ENCODE results near the gene DLGAP1.

DNA sequence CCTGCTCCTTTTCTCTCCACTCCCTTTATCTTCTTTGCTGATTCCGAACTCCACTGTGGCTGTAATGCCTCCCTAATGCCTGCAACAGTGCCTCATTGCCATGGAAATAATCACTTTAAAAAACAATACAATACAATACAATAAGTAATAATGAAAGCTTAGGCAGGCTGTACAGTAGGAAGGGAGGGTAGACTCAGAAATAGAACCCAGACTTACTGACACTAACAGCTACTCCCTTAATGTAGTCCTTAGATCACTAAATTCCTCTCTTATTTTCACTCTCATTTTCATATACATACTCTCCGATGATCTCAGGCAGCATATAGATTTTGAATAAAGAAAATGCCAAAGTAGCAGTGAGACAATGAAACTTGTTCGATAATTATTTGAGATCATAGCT is 70.2 kb downstream of the DLGAP1 start:
- TF ChIP-seq POLR2A (IDR thresholded peaks at IDR 0.05) (no peak), POLR2AphosphoS5 (IDR thresholded peaks at IDR 0.05) (no peak)
- TF ChIP-seq, protein P1, sequence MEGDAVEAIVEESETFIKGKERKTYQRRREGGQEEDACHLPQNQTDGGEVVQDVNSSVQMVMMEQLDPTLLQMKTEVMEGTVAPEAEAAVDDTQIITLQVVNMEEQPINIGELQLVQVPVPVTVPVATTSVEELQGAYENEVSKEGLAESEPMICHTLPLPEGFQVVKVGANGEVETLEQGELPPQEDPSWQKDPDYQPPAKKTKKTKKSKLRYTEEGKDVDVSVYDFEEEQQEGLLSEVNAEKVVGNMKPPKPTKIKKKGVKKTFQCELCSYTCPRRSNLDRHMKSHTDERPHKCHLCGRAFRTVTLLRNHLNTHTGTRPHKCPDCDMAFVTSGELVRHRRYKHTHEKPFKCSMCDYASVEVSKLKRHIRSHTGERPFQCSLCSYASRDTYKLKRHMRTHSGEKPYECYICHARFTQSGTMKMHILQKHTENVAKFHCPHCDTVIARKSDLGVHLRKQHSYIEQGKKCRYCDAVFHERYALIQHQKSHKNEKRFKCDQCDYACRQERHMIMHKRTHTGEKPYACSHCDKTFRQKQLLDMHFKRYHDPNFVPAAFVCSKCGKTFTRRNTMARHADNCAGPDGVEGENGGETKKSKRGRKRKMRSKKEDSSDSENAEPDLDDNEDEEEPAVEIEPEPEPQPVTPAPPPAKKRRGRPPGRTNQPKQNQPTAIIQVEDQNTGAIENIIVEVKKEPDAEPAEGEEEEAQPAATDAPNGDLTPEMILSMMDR (IDR thresholded peaks at IDR 0.05 in 8 of 11, conservative IDR thresholded peaks at IDR 0.05 in 3 of 11) = no peak

Measured in spleen (tissue), 7 donors.